ENCODE measurements around the gene ZNF429. TPM values are rescaled to one million over a fixed set of nuclear protein-coding genes. Genes with fewer than 3 reads are reported as not detected.
"Not testable (repeated sequence)": the region's sequence is repeated elsewhere in the genome, so short reads cannot be mapped to it uniquely, and the experiment has no call there.

Gene ZNF429
- total RNA-seq, 1 donor from 2014 or later, result 19.9 TPM

GRCh38 chr19:21466627-21467026, 38.8 kb upstream of the ZNF429 start:
- no peak for DNase-seq
- CTCF ChIA-PET, result no interaction called here
- no peak overlapping the region for H3K27ac Mint-ChIP-seq
- no peak for TF ChIP-seq CTCF (IDR thresholded peaks at IDR 0.05)
- no peaks in the 10 kb centered on the region for H3K9me3 Mint-ChIP-seq
- ATAC-seq (ENCODE audit: low read depth), result no peak
- intact Hi-C loops (cut with micrococcal nuclease), result no loop called here
- H3K27me3 Mint-ChIP-seq, result peaks cover 3% of the 10 kb centered on the region
- H3K36me3 Mint-ChIP-seq (ENCODE audit: low read depth), result peaks cover 4% of the 10 kb centered on the region
- no peak overlapping the region for H3K4me3 Mint-ChIP-seq
- H3K4me1 Mint-ChIP-seq, result peaks cover 7% of the 10 kb centered on the region
- POLR2A ChIA-PET, result no interaction called here

- no peaks in the 10 kb centered on the region for H3K9me3 Mint-ChIP-seq
- DNase-seq (no peak), ATAC-seq (ENCODE audit: low read depth) (no peak)
- peaks cover under 1% of the 10 kb centered on the region for H3K36me3 Mint-ChIP-seq (ENCODE audit: low read depth)
- no peak overlapping the region for H3K4me3 Mint-ChIP-seq
- ChIA-PET CTCF (no interaction called here), POLR2A (interaction anchor here (0.7 kb wide), 1 partner anchor 1955 kb away, joined by 3 read pairs; no protein-coding TSS in a partner anchor)
- TF ChIP-seq CTCF (IDR thresholded peaks at IDR 0.05), result no peak
- H3K27ac Mint-ChIP-seq, result no peak overlapping the region
- H3K27me3 Mint-ChIP-seq, result peaks cover under 1% of the 10 kb centered on the region
- intact Hi-C loops (cut with micrococcal nuclease), result no loop called here
- peaks cover 3% of the 10 kb centered on the region for H3K4me1 Mint-ChIP-seq
These were observed 36.6 kb upstream of the ZNF429 start for GRCh38 chr19:21468791-21469190.

GRCh38 chr19:21472507-21472906, 32.9 kb upstream of the ZNF429 start:
- ATAC-seq (ENCODE audit: low read depth) (no peak), DNase-seq (no peak)
- no peak overlapping the region for H3K4me3 Mint-ChIP-seq
- H3K4me1 Mint-ChIP-seq, result peaks cover 9% of the 10 kb centered on the region
- ChIA-PET CTCF (no interaction called here), POLR2A (interaction anchor here (0.7 kb wide), 1 partner anchor 27 kb away, joined by 3 read pairs; no protein-coding TSS in a partner anchor)
- no peaks in the 10 kb centered on the region for H3K27me3 Mint-ChIP-seq
- no peak overlapping the region for H3K27ac Mint-ChIP-seq
- intact Hi-C loops (cut with micrococcal nuclease), result no loop called here
- TF ChIP-seq CTCF (IDR thresholded peaks at IDR 0.05), result no peak
- H3K9me3 Mint-ChIP-seq, result no peaks in the 10 kb centered on the region
- H3K36me3 Mint-ChIP-seq (ENCODE audit: low read depth), result no peaks in the 10 kb centered on the region

GRCh38 chr19:21474671-21475181, 30.7 kb upstream of the ZNF429 start:
- ATAC-seq (ENCODE audit: low read depth) (peak; percentile 100), DNase-seq (peak; percentile 67)
- no peak for TF ChIP-seq CTCF (IDR thresholded peaks at IDR 0.05)
- H3K27ac Mint-ChIP-seq, result no peak overlapping the region
- CTCF ChIA-PET, result interaction anchor here (1.0 kb wide), 1 partner anchor 8 kb away, joined by 3 read pairs; no protein-coding TSS in a partner anchor
- peaks cover 9% of the 10 kb centered on the region for H3K4me1 Mint-ChIP-seq
- peak overlapping the region; percentile 76 for H3K4me3 Mint-ChIP-seq
- POLR2A ChIA-PET, result interaction anchor here (1.0 kb wide), 2 partner anchors 31 to 150 kb away, joined by 3 to 5 read pairs; partner anchors contain the start of gene ZNF429
- no peaks in the 10 kb centered on the region for H3K36me3 Mint-ChIP-seq (ENCODE audit: low read depth)
- H3K27me3 Mint-ChIP-seq, result no peaks in the 10 kb centered on the region
- H3K9me3 Mint-ChIP-seq, result no peaks in the 10 kb centered on the region
- intact Hi-C loops (cut with micrococcal nuclease), result no loop called here

- H3K36me3 Mint-ChIP-seq (ENCODE audit: low read depth); H3K4me3 Mint-ChIP-seq; ATAC-seq (ENCODE audit: low read depth); POLR2A ChIA-PET; DNase-seq; H3K27ac Mint-ChIP-seq; H3K9me3 Mint-ChIP-seq; H3K4me1 Mint-ChIP-seq; H3K27me3 Mint-ChIP-seq: not testable (repeated sequence)
- intact Hi-C loops (cut with micrococcal nuclease), result loop anchor here (1.0 to 5.0 kb wide), 2 partner anchors 279 to 475 kb away; no protein-coding TSS in a partner anchor
- CTCF ChIA-PET, result interaction anchor here (1.0 kb wide), 1 partner anchor 8 kb away, joined by 3 read pairs; no protein-coding TSS in a partner anchor
These were observed 23.0 kb upstream of the ZNF429 start for GRCh38 chr19:21482361-21482760.

Data from activated B cell treated with CpG ODN at 0.5 μM for 24 hours (primary cell).